Hematopoietic multipotent progenitor cell treated with erythropoietin and hydrocortisone succinate and interleukin-3 and kit ligand, for 4 days (in vitro differentiated cells): ENCODE results near the gene TRAPPC2.

Experiments used
- DNase-seq: peaks from one replicate; pipeline ENCODE4 v3.0.0-alpha.2; 2015

Gene TRAPPC2

GRCh38 chrX:13734278-13735172 lies at the start of gene TRAPPC2, which contains the start of gene OFD1:
TRAPPC2 (minus strand) TSS chrX:13734620; CDS start chrX:13719963, 14,657 bp downstream.
OFD1 (plus strand) TSS chrX:13734748; CDS start chrX:13735072, 324 bp downstream.
- DNase-seq: peak; percentile 97

- no peak for DNase-seq
Observed at GRCh38 chrX:13780868-13781427, 46.5 kb upstream of the TRAPPC2 start.

- peak; percentile 12 for DNase-seq
Observed at GRCh38 chrX:13778916-13779315, 44.5 kb upstream of the TRAPPC2 start.

- DNase-seq: no peak
Observed at GRCh38 chrX:13776387-13776786, 42.0 kb upstream of the TRAPPC2 start.

- DNase-seq: no peak
Observed at GRCh38 chrX:13775837-13776236, 41.4 kb upstream of the TRAPPC2 start.

- no peak for DNase-seq
Observed at GRCh38 chrX:13774696-13775095, 40.3 kb upstream of the TRAPPC2 start.

GRCh38 chrX:13770013-13770535 lies 35.7 kb upstream of the TRAPPC2 start:
- DNase-seq: no peak

- DNase-seq: no peak
Observed at GRCh38 chrX:13768939-13769338, 34.5 kb upstream of the TRAPPC2 start.

GRCh38 chrX:13764765-13765164 lies 30.3 kb upstream of the TRAPPC2 start:
- peak; percentile 8 for DNase-seq

GRCh38 chrX:13764281-13764680 lies 29.9 kb upstream of the TRAPPC2 start:
- DNase-seq: peak; percentile 28

- no peak for DNase-seq
Observed at GRCh38 chrX:13763489-13763888, 29.1 kb upstream of the TRAPPC2 start.

GRCh38 chrX:13761606-13762414 lies 27.4 kb upstream of the TRAPPC2 start:
- peak; percentile 54 for DNase-seq

- no peak for DNase-seq
Observed at GRCh38 chrX:13760426-13760825, 26.0 kb upstream of the TRAPPC2 start.

GRCh38 chrX:13759152-13759718 lies 24.8 kb upstream of the TRAPPC2 start:
- DNase-seq: no peak

- no peak for DNase-seq
Observed at GRCh38 chrX:13756381-13756780, 22.0 kb upstream of the TRAPPC2 start.

GRCh38 chrX:13755254-13755653 lies 20.8 kb upstream of the TRAPPC2 start:
- DNase-seq: no peak

- peak; percentile 46 for DNase-seq
Observed at GRCh38 chrX:13754765-13755164, 20.3 kb upstream of the TRAPPC2 start.

- DNase-seq: no peak
Observed at GRCh38 chrX:13752646-13753045, 18.2 kb upstream of the TRAPPC2 start.

GRCh38 chrX:13752141-13752540 lies 17.7 kb upstream of the TRAPPC2 start:
- DNase-seq: no peak

- no peak for DNase-seq
Observed at GRCh38 chrX:13750812-13751211, 16.4 kb upstream of the TRAPPC2 start.

- peak; percentile 60 for DNase-seq
Observed at GRCh38 chrX:13750204-13750603, 15.8 kb upstream of the TRAPPC2 start.

- no peak for DNase-seq
Observed at GRCh38 chrX:13748486-13748885, 14.1 kb upstream of the TRAPPC2 start.

GRCh38 chrX:13747836-13748235 lies 13.4 kb upstream of the TRAPPC2 start:
- peak; percentile 73 for DNase-seq
